IPS DF 4.7 (cell line): ENCODE results near the gene ANO8.
"Not testable (repeated sequence)": the region's sequence is repeated elsewhere in the genome, so short reads cannot be mapped to it uniquely, and the experiment has no call there.

Experiments used
- DNase-seq: peaks from one replicate; pipeline ENCODE4 v3.0.0-alpha.2; 2013; ENCODE audit warnings: low spot score; ENCODE audit errors: extremely low read depth

Gene ANO8

GRCh38 chr19:17334414-17335409 is at the start of gene ANO8:
TSS of gene ANO8 (minus strand) at chr19:17334855. CDS start at chr19:17334670, 185 bp downstream.
- DNase-seq = no peak

- DNase-seq = no peak
These were observed 45.9 kb upstream of the ANO8 start for GRCh38 chr19:17380426-17381138.

- DNase-seq = no peak
These were observed 44.6 kb upstream of the ANO8 start for GRCh38 chr19:17379221-17379631.

- DNase-seq = no peak
These were observed 43.6 kb upstream of the ANO8 start for GRCh38 chr19:17378271-17378670.

- no peak for DNase-seq
These were observed 42.4 kb upstream of the ANO8 start, which contains the start of gene PLVAP for GRCh38 chr19:17376935-17377600. TSS of gene PLVAP (minus strand) at chr19:17377342. CDS start at chr19:17377288, 54 bp downstream.

GRCh38 chr19:17370026-17370587 is 35.5 kb upstream of the ANO8 start:
- no peak for DNase-seq

- no peak for DNase-seq
These were observed 30.7 kb upstream of the ANO8 start for GRCh38 chr19:17365361-17365760.

- not testable (repeated sequence) for DNase-seq
These were observed 29.4 kb upstream of the ANO8 start for GRCh38 chr19:17363852-17364605.

- DNase-seq = no peak
These were observed 25.5 kb upstream of the ANO8 start for GRCh38 chr19:17359905-17360800.

GRCh38 chr19:17358395-17358794 is 23.7 kb upstream of the ANO8 start:
- no peak for DNase-seq

GRCh38 chr19:17357724-17358123 is 23.1 kb upstream of the ANO8 start:
- no peak for DNase-seq

GRCh38 chr19:17357078-17357666 is 22.5 kb upstream of the ANO8 start:
- DNase-seq = no peak

- DNase-seq = no peak
These were observed 18.7 kb upstream of the ANO8 start for GRCh38 chr19:17353386-17353785.

GRCh38 chr19:17352608-17353280 is 18.1 kb upstream of the ANO8 start:
- no peak for DNase-seq

- DNase-seq = no peak
These were observed 17.3 kb upstream of the ANO8 start for GRCh38 chr19:17351815-17352435.

GRCh38 chr19:17348700-17349099 is 14.0 kb upstream of the ANO8 start:
- no peak for DNase-seq

GRCh38 chr19:17347877-17348276 is 13.2 kb upstream of the ANO8 start:
- no peak for DNase-seq

- no peak for DNase-seq
These were observed 12.7 kb upstream of the ANO8 start for GRCh38 chr19:17347361-17347760.
